HCT116 (cell line): ENCODE measurements around the gene CERS6. TPM values are rescaled to one million over a fixed set of nuclear protein-coding genes. Genes with fewer than 3 reads are reported as not detected.

ENCODE experiments used
- ATAC-seq: fragments of 200-7000 bp; cut with Tn5 transposase; 2 replicates; pipeline ENCODE4 v1.9.1; 2020; ENCODE audit warnings: mild to moderate bottlenecking, moderate library complexity
- BruUV-seq: library from RNA; stranded (reverse); fragments of 400-500 nt; replicated peaks from 2 replicates; lab custom pipeline; 2021; lab: Mats Ljungman, UMichigan
- CTCF ChIA-PET: fragments of 300-600 bp; sonication (Branson Sonifier 250); formaldehyde crosslinking; loops from one replicate; lab custom pipeline; 2021; ENCODE audit warnings: antibody characterized with exemption; lab: Charles Lee
- POLR2A ChIA-PET: fragments of 300-600, 350-600 bp; sonication (Branson Sonifier 250); formaldehyde crosslinking; loops from one replicate; lab custom pipeline; 2021; ENCODE audit warnings: antibody characterized with exemption; lab: Charles Lee
- RAD21 ChIA-PET, 2 experiments: fragments of 300-600 bp; sonication (Branson Sonifier 250); formaldehyde crosslinking; loops; one replicate each; lab custom pipeline; 2023; ENCODE audit warnings: low total read pairs in 2 of 2; ENCODE audit not compliant: uncharacterized antibody in 2 of 2, unreplicated experiment in 2 of 2, low non-redundant PET in 1 of 2; lab: Charles Lee
- DNase-seq: peaks from one replicate; pipeline ENCODE4 v3.0.0-alpha.2; 2010; ENCODE audit warnings: low read depth, low spot score
- H2AFZ ChIP-seq: fragments of 200-600 bp; shearing (Covaris generic), sonication (generic); 2 replicates; pipeline ENCODE4 v1.6.1; 2017; ENCODE audit warnings: low read depth, mixed run types, mixed read lengths, antibody characterized with exemption, low read length; ENCODE audit not compliant: poor library complexity, severe bottlenecking
- H3K27ac ChIP-seq: 2 replicates; pipeline ENCODE4 v1.5.1; 2012; ENCODE audit warnings: low read depth, low read length
- H3K27me3 ChIP-seq: fragments of 200-600 bp; sonication (generic); 2 replicates; pipeline ENCODE4 v1.6.1; 2016; ENCODE audit warnings: mixed run types, low read length, mixed read lengths; ENCODE audit not compliant: insufficient read depth
- H3K36me3 ChIP-seq, 2 experiments: fragments of 200-500 bp in 1 of 2; fragments of 200-600 bp in 1 of 2; sonication (Bioruptor generic) in 1 of 2; sonication (generic) in 1 of 2; 2 replicates each; pipeline versions ENCODE4 v1.5.1 to v1.6.1; 2014 to 2016; ENCODE audit warnings: low read length in 2 of 2, inconsistent platforms in 1 of 2, mixed read lengths in 1 of 2, mixed run types in 1 of 2; ENCODE audit not compliant: insufficient read depth in 2 of 2, control insufficient read depth in 1 of 2
- H3K4me1 ChIP-seq, 2 experiments: fragments of 200-600 bp in 1 of 2; sonication (generic) in 1 of 2; 2 replicates each; pipeline versions ENCODE4 v1.5.1 to v1.6.1; 2012 to 2017; ENCODE audit warnings: low read length in 2 of 2, inconsistent platforms in 1 of 2, mild to moderate bottlenecking in 1 of 2, mixed read lengths in 1 of 2, mixed run types in 1 of 2, moderate library complexity in 1 of 2; ENCODE audit not compliant: insufficient read depth in 2 of 2, control insufficient read depth in 1 of 2
- H3K4me2 ChIP-seq: fragments of 200-600 bp; sonication (generic); 2 replicates; pipeline ENCODE4 v1.6.1; 2017; ENCODE audit warnings: mixed run types, low read length, mixed read lengths
- H3K4me3 ChIP-seq, 2 experiments: fragments of 200-600 bp in 1 of 2; sonication (generic) in 1 of 2; replicated peaks in 1 of 2; 2 replicates each; pipeline ENCODE4 v1.5.1; 2011 to 2016; ENCODE audit warnings: low read length in 2 of 2, control low read depth in 1 of 2, low read depth in 1 of 2, mild to moderate bottlenecking in 1 of 2, mixed read lengths in 1 of 2, mixed run types in 1 of 2
- H3K79me2 ChIP-seq: fragments of 200-600 bp; sonication (generic); 2 replicates; pipeline ENCODE4 v1.6.1; 2017; ENCODE audit warnings: mild to moderate bottlenecking, mixed run types, low read length, moderate library complexity, mixed read lengths; ENCODE audit not compliant: insufficient read depth
- H3K9ac ChIP-seq: fragments of 200-600 bp; sonication (generic); 2 replicates; pipeline ENCODE4 v1.6.1; 2016; ENCODE audit warnings: low read length, mixed read lengths
- H3K9me2 ChIP-seq: fragments of 200-600 bp; sonication (generic), shearing (Covaris generic); 2 replicates; pipeline ENCODE4 v1.6.1; 2017; ENCODE audit warnings: mixed run types, mild to moderate bottlenecking, moderate library complexity; ENCODE audit not compliant: insufficient read depth
- H3K9me3 ChIP-seq, 2 experiments: fragments of 200-500 bp in 1 of 2; fragments of 200-600 bp in 1 of 2; sonication (Bioruptor generic) in 1 of 2; sonication (generic) in 1 of 2; 2 replicates each; pipeline ENCODE4 v1.6.1; 2014 to 2017; ENCODE audit warnings: low read length in 2 of 2, mixed read lengths in 2 of 2, inconsistent platforms in 1 of 2, low read depth in 1 of 2, mild to moderate bottlenecking in 1 of 2, mixed run types in 1 of 2, moderate library complexity in 1 of 2; ENCODE audit not compliant: control insufficient read depth in 1 of 2, insufficient read depth in 1 of 2
- H4K20me1 ChIP-seq: fragments of 200-600 bp; sonication (generic), shearing (Covaris generic); 2 replicates; pipeline ENCODE4 v1.6.1; 2017; ENCODE audit warnings: mixed run types, mild to moderate bottlenecking, moderate library complexity; ENCODE audit not compliant: insufficient read depth
- ATF3 ChIP-seq: IDR thresholded peaks from 2 replicates; pipeline ENCODE4 v1.6.1; 2012
- CEBPB ChIP-seq: IDR thresholded peaks from 2 replicates; pipeline ENCODE4 v1.6.1; 2012; ENCODE audit warnings: low read depth
- CTCF ChIP-seq, 3 experiments: fragments of 200-600 bp in 1 of 3; sonication (generic) in 1 of 3; IDR thresholded peaks in 2 of 3; conservative IDR thresholded peaks in 1 of 3; 2 replicates each; pipeline ENCODE4 v1.5.1; 2012 to 2017; ENCODE audit warnings: low read depth in 2 of 3, low read length in 2 of 3, antibody characterized with exemption in 1 of 3, borderline replicate concordance in 1 of 3, control low read depth in 1 of 3, mild to moderate bottlenecking in 1 of 3, mixed read lengths in 1 of 3, mixed run types in 1 of 3, moderate library complexity in 1 of 3; ENCODE audit not compliant: insufficient read depth in 1 of 3
- ELF1 ChIP-seq: IDR thresholded peaks from 2 replicates; pipeline ENCODE4 v1.6.1; 2012; ENCODE audit warnings: low read depth, borderline replicate concordance
- EZH2 ChIP-seq: fragments of 200-600 bp; sonication (generic); IDR thresholded peaks from 2 replicates; pipeline ENCODE4 v1.6.1; 2017; ENCODE audit warnings: antibody characterized with exemption, mixed run types
- EZH2phosphoT487 ChIP-seq: fragments of 200-600 bp; IDR thresholded peaks from 2 replicates; pipeline ENCODE4 v1.6.1; 2018; ENCODE audit warnings: antibody characterized with exemption, borderline replicate concordance
- FOSL1 ChIP-seq: IDR thresholded peaks from 2 replicates; pipeline ENCODE4 v1.6.1; 2012; ENCODE audit warnings: low read depth
- JUND ChIP-seq: IDR thresholded peaks from 2 replicates; pipeline ENCODE4 v1.6.1; 2012
- MAX ChIP-seq: IDR thresholded peaks from 2 replicates; pipeline ENCODE4 v1.6.1; 2012
- POLR2A ChIP-seq: IDR thresholded peaks from 2 replicates; pipeline ENCODE4 v1.7.0; 2011; ENCODE audit warnings: borderline replicate concordance; ENCODE audit not compliant: insufficient read depth, insufficient read length; ENCODE audit errors: extremely low read depth
- POLR2AphosphoS5 ChIP-seq: IDR thresholded peaks from 2 replicates; pipeline ENCODE4 v1.6.1; 2011; ENCODE audit warnings: mild to moderate bottlenecking, low read depth, low read length, moderate library complexity
- RAD21 ChIP-seq: IDR thresholded peaks from 2 replicates; pipeline ENCODE4 v1.6.1; 2012; ENCODE audit warnings: low read depth, mild to moderate bottlenecking
- REST ChIP-seq: IDR thresholded peaks from 2 replicates; pipeline ENCODE4 v1.6.1; 2012; ENCODE audit warnings: low read depth
- SIN3A ChIP-seq: IDR thresholded peaks from 2 replicates; pipeline ENCODE4 v1.6.1; 2012; ENCODE audit warnings: low read depth
- SP1 ChIP-seq: IDR thresholded peaks from 2 replicates; pipeline ENCODE4 v1.6.1; 2012; ENCODE audit warnings: low read depth
- SRF ChIP-seq: IDR thresholded peaks from 2 replicates; pipeline ENCODE4 v1.6.1; 2012; ENCODE audit warnings: low read depth
- TCF7L2 ChIP-seq: IDR thresholded peaks from 2 replicates; pipeline ENCODE4 v1.7.0; 2011; ENCODE audit warnings: borderline replicate concordance, inconsistent platforms; ENCODE audit not compliant: insufficient read depth, insufficient read length; ENCODE audit errors: extremely low read depth
- YY1 ChIP-seq: IDR thresholded peaks from 2 replicates; pipeline ENCODE4 v1.6.1; 2011; ENCODE audit warnings: low read length, low read depth, moderate library complexity, mild to moderate bottlenecking; ENCODE audit not compliant: insufficient replicate concordance; ENCODE audit errors: extremely low read depth
- ZBTB33 ChIP-seq: IDR thresholded peaks from 2 replicates; pipeline ENCODE4 v1.6.1; 2011; ENCODE audit warnings: mild to moderate bottlenecking, low read length, moderate library complexity; ENCODE audit not compliant: insufficient replicate concordance; ENCODE audit errors: extremely low read depth
- ZFX ChIP-seq: fragments of 450-650 bp; IDR thresholded peaks from 2 replicates; pipeline ENCODE4 v1.6.1; 2017
- intact Hi-C: fragments of 100-400 bp; cut with micrococcal nuclease; formaldehyde crosslinking; loops from 2 replicates; pipeline ENCODE4 v1.10.0; 2022
- total RNA-seq: library from RNA; stranded (reverse); gene quantifications from one replicate; pipeline ENCODE4 v1.2.1, GENCODE V29; 2021; ENCODE audit not compliant: unreplicated experiment

CERS6 gene
- total RNA-seq, 1 experiment from 2014 or later: 37.0 TPM

GRCh38 chr2:168561991-168562390, 105.9 kb downstream of the CERS6 start:
- TF ChIP-seq EZH2phosphoT487 (no peak), POLR2AphosphoS5 (no peak), CTCF (IDR thresholded peaks at IDR 0.05 in 2 of 3, conservative IDR thresholded peaks at IDR 0.05 in 1 of 3; ENCODE audit: borderline replicate concordance in 1 of 3, insufficient read depth in 1 of 3, low read depth in 2 of 3, low read length in 2 of 3) (no peak), RAD21 (no peak), ATF3 (no peak), ELF1 (no peak), MAX (no peak), JUND (no peak), REST (no peak), YY1 (no peak), POLR2A (no peak), SRF (no peak), EZH2 (no peak), FOSL1 (no peak), CEBPB (no peak), SIN3A (no peak), SP1 (no peak), TCF7L2 (no peak), ZBTB33 (no peak), ZFX (no peak)
- H3K9me2 ChIP-seq: no peaks in the 10 kb centered on the region
- H3K4me3 ChIP-seq: no peak overlapping the region
- no peaks in the 10 kb centered on the region for H4K20me1 ChIP-seq
- ChIA-PET RAD21 (no interaction called here), POLR2A (no interaction called here), CTCF (no interaction called here)
- no peak overlapping the region for H3K27ac ChIP-seq
- no peaks in the 10 kb centered on the region for H3K36me3 ChIP-seq
- no peak overlapping the region for H3K4me2 ChIP-seq
- DNase-seq (no peak), ATAC-seq (no peak)
- no peaks in the 10 kb centered on the region for H3K9me3 ChIP-seq
- BruUV-seq: no TSS peak
- no peaks in the 10 kb centered on the region for H3K79me2 ChIP-seq
- no peak overlapping the region for H3K9ac ChIP-seq
- H3K4me1 ChIP-seq: no peaks in the 10 kb centered on the region
- intact Hi-C loops: no loop called here
- no peak overlapping the region for H2AFZ ChIP-seq
- no peaks in the 10 kb centered on the region for H3K27me3 ChIP-seq
